ENCODE measurements around the gene OXER1.

The OXER1 gene

DNA sequence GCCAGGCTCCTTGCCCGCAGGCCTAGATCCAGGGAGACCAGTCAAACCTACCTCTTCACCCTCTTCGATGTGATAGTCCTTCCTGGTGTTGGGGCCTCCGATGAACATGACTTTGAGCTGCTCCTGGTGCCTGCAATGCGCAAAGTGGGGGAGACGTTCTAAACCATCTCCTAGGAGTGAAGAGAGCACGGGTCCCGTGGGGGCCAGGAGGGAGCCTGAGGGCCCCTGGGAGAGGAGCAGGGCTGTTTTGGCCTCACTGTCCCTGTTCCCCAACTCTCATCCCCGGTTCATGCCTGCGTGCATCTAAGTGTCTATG lies 24.5 kb upstream of the OXER1 start:
- peak overlapping the region; percentile 38; the same call in 1 of the 2 replicates for H3K27ac ChIP-seq
- TF ChIP-seq, protein P1, sequence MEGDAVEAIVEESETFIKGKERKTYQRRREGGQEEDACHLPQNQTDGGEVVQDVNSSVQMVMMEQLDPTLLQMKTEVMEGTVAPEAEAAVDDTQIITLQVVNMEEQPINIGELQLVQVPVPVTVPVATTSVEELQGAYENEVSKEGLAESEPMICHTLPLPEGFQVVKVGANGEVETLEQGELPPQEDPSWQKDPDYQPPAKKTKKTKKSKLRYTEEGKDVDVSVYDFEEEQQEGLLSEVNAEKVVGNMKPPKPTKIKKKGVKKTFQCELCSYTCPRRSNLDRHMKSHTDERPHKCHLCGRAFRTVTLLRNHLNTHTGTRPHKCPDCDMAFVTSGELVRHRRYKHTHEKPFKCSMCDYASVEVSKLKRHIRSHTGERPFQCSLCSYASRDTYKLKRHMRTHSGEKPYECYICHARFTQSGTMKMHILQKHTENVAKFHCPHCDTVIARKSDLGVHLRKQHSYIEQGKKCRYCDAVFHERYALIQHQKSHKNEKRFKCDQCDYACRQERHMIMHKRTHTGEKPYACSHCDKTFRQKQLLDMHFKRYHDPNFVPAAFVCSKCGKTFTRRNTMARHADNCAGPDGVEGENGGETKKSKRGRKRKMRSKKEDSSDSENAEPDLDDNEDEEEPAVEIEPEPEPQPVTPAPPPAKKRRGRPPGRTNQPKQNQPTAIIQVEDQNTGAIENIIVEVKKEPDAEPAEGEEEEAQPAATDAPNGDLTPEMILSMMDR (conservative IDR thresholded peaks at IDR 0.05), result no peak
- no peak for TF ChIP-seq ZFX (IDR thresholded peaks at IDR 0.05)

DNA sequence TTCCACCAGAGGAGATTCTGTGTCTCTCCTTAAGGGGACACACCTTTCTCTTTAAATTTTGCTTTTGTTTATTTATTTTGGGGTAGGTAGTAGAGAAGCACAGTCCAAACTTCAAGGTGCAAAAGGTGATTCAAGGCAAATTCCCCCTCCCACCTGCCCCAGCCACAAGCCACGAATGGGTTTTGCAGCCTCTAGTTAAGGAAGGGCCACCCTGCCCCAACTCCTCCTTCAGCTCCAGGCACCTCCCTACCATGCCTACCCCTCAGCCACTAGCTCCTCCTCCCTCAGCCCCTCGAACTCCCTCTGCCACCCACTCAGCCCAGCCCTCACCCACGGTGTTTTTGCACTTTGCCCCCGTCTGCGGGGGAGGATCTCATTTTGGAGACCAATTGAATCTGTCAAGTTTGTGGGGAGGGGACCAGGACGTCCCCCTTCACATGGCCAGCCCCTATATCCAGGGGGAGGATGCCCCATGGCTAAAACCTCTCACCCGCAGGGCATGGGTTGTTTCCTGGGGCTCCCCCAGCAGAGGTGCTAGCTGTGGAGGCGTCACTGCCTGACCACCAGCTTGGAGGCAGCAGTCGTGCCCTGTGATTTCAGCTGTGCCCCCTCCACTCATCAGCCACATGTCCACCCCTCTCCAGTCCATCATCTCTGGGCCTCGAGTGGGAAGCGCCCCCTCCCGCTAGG lies 24.0 kb upstream of the OXER1 start:
- TF ChIP-seq, protein P1 (conservative IDR thresholded peaks at IDR 0.05), result no peak
- TF ChIP-seq ZFX (IDR thresholded peaks at IDR 0.05), result no peak
- H3K27ac ChIP-seq, result peak overlapping the region; percentile 38; the same call in 1 of the 2 replicates

DNA sequence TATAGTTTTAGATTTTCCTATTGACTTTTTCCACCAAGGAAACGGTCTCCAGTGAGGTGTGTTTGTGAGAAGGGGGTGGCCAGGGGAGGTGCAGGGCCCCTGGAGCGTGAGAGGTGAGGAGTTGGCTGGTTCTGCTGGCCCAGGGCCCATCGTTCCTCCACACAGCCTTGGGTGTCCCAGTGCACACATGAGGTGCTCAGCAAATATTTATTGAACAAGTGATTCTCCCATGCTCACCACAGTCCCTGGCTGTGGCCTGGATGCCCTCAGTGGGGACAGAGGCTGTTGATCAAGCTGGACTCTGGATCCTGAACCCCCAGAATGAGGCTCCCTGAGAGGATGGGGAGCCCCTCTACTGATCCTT lies 23.5 kb upstream of the OXER1 start:
- no peak for TF ChIP-seq ZFX (IDR thresholded peaks at IDR 0.05)
- TF ChIP-seq, protein P1 (conservative IDR thresholded peaks at IDR 0.05), result no peak
- H3K27ac ChIP-seq, result peak overlapping the region; percentile 38; the same call in 1 of the 2 replicates

DNA sequence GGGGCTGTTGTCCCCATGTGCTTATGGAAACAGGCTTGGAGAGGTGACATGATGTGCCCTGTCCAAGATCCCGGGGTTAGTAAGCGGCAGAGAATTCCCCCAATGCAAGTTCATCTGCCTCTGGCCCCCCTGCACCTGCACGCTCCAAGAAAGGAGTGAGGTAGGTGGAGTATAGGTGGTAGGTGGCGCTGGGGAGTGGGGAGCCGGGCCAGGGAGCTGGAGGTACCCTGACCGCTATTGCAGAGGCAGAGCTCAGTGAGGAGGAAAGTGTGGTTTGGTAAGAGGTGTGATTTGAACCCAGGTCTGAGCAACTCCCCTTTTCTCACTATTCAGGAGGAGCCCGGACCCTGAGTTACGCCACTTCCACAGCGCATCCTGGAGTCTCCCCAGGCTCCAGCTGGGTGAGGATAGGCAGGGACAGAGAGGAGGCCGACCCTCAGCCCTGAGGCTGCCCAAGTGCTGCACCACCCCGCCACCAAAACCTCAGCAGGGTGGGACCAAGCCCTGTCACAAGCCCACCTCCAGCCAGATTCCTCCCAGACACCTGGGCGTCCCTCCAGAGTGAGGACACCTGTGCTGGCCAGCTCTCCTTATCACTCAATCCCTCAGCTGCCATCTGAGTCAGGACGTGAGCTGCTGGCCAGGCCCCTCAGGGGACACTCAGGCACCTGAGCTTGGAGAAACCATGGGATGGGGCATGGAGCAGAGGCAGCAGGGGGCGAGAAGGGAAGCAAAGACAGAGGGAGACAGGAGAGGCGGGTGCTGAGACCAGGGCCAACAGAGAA lies 22.8 kb upstream of the OXER1 start:
- TF ChIP-seq, protein P1 (conservative IDR thresholded peaks at IDR 0.05), result no peak
- no peak for TF ChIP-seq ZFX (IDR thresholded peaks at IDR 0.05)
- peak overlapping the region; percentile 38; the same call in 1 of the 2 replicates for H3K27ac ChIP-seq

DNA sequence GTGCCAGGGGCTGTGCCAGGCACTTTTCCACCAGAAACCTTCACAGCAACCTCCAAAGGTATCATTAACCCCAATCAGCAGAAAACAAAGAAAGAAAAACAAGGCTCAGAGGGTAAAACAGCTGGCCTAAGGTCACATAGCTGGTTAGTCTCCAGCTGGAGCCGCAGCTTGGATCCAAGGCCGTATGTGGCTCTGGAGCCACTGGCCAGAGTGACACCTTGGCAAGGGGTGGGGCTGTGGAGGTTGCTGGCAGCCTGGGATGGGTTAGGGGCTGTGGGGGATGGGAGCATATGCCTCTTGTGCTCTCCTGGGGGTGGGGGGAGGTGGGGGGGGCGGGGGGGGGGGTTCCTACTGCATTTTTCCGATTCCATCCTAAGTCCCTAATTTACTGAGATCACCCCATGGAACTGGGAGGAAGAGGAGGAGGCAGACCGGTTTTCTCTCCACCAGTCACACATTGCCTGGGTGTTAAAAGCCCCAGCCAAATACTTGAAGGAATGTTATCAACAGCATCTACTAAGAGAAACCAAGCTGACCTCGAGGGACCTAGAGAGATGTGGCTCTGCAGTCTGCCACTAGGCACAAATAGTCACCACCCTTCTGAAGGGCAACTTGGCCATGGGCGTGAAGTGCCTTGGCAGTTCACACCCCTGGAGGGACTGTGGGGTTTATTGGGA lies 20.4 kb upstream of the OXER1 start:
- TF ChIP-seq, protein P1 (conservative IDR thresholded peaks at IDR 0.05), result no peak
- no peak for TF ChIP-seq ZFX (IDR thresholded peaks at IDR 0.05)
- H3K27ac ChIP-seq, result no peak overlapping the region

DNA sequence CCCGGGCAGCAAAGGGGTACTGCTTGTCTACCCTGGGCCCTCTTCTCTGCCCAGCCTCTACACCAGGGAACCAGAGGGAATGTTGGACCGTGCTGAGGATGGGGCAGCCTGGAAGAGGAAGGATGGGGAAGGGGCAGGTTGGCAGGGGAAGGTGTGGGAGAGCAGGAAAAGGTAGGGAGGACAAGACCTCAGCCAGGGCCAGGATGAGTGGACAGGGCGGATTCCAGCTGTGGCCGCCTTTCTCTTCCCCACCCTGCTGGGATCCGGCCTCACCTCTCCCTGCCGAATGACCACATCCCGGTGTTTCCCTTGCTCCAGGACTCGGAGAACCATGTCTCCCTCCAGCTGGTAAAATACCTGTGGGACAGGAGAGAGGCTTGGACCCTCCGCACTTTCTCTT lies 19.6 kb upstream of the OXER1 start:
- H3K27ac ChIP-seq, result no peak overlapping the region
- TF ChIP-seq, protein P1 (conservative IDR thresholded peaks at IDR 0.05), result no peak
- TF ChIP-seq ZFX (IDR thresholded peaks at IDR 0.05), result no peak

DNA sequence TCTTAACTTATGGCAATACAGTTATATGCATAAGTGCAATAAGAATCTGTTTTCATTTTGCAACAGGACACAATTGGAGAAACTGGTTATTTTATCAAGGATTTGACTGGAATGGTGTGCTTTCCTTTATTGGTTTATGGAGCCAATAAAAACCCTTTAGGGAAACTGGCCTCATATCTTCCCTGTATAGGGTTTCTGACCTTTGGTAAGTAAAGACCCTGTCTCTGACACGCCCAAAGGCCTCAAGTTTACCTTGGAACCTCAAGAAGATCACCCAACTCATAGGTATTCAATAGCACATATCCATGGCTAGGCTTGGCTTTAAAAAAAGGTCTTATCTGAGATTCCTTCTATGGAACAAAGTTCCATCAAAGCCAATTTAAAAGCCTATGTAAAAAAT lies 17.2 kb upstream of the OXER1 start:
- no peak overlapping the region for H3K27ac ChIP-seq
- no peak for TF ChIP-seq ZFX (IDR thresholded peaks at IDR 0.05)
- TF ChIP-seq, protein P1 (conservative IDR thresholded peaks at IDR 0.05), result no peak

Measured in C4-2B (cell line).